ENCODE results near the gene KRT16. TPM values are rescaled to one million over a fixed set of nuclear protein-coding genes. Genes with fewer than 3 reads are reported as not detected.

KRT16 gene
- total and polyA plus RNA-seq, 2 of the 8 experiments (the other 6 are each of a cell fraction or from before 2014, with no cell fraction given) = not detected

DNA sequence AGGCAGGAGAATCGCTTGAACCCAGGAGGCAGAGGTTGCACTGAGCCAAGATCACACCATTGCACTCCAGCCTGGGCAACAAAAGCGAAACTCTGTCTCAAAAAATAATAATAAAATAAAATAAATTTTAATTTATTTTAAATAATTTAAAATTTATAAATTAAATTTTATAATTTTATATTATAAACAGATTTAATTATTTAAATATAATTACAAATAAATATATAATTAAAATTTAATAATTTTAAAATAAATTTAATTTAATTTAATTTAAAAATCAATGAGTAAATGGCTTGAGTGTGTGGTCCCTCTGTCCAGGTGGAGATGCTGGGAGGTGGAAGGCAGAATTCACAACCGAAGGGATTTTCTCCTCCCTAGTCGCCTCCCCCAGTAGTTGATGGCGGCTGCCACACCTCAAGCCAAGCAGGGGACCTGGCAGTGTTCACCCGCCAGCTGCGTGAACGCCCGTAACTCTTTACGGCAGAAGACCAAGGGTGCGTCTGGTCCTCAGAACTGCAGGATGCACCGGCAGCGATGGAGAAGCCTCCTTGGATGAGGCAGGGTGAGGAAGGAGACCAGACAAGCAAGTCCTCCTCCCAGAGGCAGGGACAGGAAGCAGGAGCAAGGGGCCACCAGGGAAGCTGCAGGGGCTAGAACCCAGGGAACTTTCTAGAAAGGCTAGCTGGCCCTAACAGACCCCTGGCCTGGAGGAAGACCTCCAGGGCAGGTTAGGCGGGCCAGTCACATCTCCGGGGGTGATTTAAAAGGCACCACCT, 34.7 kb upstream of the KRT16 start (continued):
- TF ChIP-seq, protein P1, sequence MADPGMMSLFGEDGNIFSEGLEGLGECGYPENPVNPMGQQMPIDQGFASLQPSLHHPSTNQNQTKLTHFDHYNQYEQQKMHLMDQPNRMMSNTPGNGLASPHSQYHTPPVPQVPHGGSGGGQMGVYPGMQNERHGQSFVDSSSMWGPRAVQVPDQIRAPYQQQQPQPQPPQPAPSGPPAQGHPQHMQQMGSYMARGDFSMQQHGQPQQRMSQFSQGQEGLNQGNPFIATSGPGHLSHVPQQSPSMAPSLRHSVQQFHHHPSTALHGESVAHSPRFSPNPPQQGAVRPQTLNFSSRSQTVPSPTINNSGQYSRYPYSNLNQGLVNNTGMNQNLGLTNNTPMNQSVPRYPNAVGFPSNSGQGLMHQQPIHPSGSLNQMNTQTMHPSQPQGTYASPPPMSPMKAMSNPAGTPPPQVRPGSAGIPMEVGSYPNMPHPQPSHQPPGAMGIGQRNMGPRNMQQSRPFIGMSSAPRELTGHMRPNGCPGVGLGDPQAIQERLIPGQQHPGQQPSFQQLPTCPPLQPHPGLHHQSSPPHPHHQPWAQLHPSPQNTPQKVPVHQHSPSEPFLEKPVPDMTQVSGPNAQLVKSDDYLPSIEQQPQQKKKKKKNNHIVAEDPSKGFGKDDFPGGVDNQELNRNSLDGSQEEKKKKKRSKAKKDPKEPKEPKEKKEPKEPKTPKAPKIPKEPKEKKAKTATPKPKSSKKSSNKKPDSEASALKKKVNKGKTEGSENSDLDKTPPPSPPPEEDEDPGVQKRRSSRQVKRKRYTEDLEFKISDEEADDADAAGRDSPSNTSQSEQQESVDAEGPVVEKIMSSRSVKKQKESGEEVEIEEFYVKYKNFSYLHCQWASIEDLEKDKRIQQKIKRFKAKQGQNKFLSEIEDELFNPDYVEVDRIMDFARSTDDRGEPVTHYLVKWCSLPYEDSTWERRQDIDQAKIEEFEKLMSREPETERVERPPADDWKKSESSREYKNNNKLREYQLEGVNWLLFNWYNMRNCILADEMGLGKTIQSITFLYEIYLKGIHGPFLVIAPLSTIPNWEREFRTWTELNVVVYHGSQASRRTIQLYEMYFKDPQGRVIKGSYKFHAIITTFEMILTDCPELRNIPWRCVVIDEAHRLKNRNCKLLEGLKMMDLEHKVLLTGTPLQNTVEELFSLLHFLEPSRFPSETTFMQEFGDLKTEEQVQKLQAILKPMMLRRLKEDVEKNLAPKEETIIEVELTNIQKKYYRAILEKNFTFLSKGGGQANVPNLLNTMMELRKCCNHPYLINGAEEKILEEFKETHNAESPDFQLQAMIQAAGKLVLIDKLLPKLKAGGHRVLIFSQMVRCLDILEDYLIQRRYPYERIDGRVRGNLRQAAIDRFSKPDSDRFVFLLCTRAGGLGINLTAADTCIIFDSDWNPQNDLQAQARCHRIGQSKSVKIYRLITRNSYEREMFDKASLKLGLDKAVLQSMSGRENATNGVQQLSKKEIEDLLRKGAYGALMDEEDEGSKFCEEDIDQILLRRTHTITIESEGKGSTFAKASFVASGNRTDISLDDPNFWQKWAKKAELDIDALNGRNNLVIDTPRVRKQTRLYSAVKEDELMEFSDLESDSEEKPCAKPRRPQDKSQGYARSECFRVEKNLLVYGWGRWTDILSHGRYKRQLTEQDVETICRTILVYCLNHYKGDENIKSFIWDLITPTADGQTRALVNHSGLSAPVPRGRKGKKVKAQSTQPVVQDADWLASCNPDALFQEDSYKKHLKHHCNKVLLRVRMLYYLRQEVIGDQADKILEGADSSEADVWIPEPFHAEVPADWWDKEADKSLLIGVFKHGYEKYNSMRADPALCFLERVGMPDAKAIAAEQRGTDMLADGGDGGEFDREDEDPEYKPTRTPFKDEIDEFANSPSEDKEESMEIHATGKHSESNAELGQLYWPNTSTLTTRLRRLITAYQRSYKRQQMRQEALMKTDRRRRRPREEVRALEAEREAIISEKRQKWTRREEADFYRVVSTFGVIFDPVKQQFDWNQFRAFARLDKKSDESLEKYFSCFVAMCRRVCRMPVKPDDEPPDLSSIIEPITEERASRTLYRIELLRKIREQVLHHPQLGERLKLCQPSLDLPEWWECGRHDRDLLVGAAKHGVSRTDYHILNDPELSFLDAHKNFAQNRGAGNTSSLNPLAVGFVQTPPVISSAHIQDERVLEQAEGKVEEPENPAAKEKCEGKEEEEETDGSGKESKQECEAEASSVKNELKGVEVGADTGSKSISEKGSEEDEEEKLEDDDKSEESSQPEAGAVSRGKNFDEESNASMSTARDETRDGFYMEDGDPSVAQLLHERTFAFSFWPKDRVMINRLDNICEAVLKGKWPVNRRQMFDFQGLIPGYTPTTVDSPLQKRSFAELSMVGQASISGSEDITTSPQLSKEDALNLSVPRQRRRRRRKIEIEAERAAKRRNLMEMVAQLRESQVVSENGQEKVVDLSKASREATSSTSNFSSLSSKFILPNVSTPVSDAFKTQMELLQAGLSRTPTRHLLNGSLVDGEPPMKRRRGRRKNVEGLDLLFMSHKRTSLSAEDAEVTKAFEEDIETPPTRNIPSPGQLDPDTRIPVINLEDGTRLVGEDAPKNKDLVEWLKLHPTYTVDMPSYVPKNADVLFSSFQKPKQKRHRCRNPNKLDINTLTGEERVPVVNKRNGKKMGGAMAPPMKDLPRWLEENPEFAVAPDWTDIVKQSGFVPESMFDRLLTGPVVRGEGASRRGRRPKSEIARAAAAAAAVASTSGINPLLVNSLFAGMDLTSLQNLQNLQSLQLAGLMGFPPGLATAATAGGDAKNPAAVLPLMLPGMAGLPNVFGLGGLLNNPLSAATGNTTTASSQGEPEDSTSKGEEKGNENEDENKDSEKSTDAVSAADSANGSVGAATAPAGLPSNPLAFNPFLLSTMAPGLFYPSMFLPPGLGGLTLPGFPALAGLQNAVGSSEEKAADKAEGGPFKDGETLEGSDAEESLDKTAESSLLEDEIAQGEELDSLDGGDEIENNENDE (IDR thresholded peaks at IDR 0.05; ENCODE audit: insufficient replicate concordance, low read length) = no peak
- TF ChIP-seq HDAC6 (IDR thresholded peaks at IDR 0.05; ENCODE audit: low read depth, low read length) = no peak
- no peak for TF ChIP-seq JUND (IDR thresholded peaks at IDR 0.05; ENCODE audit: low read length)
- TF ChIP-seq ATF3 (IDR thresholded peaks at IDR 0.05; ENCODE audit: insufficient read depth, low read depth, low read length) = no peak
- TF ChIP-seq CEBPB (IDR thresholded peaks at IDR 0.05; ENCODE audit: low read depth, low read length) = no peak
- no peak for TF ChIP-seq SP4 (IDR thresholded peaks at IDR 0.05; ENCODE audit: low read length)
- no peak for TF ChIP-seq MAFK (IDR thresholded peaks at IDR 0.05; ENCODE audit: low read depth, low read length)
- TF ChIP-seq RFX5 (IDR thresholded peaks at IDR 0.05; ENCODE audit: borderline replicate concordance, low read depth, low read length) = no peak
- TF ChIP-seq BCL11A (IDR thresholded peaks at IDR 0.05; ENCODE audit: low read depth in 2 of 2, low read length in 2 of 2) = no peak

Measured in H1 (cell line).